ENCODE measurements around the gene SKAP1.

DNA sequence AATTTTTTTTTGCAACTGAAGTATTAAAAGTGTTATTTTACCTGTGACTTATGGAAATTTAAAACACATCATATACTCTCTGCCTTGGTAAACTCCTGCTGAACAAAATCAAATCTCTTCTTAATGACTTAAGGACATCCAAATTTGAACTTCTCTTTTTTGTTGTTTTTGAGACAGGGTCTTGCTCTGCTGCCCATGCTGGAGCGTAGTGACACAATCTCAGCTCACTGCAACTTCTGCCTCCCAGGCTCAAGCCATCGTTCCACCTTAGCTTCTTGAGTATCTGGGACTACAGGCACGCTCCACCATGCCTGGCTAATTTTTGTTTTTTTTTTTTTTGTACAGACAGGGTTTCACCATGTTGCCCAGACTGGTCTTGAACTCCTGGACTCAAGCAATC, 56.1 kb downstream of the SKAP1 start:
- TF ChIP-seq, protein P1, sequence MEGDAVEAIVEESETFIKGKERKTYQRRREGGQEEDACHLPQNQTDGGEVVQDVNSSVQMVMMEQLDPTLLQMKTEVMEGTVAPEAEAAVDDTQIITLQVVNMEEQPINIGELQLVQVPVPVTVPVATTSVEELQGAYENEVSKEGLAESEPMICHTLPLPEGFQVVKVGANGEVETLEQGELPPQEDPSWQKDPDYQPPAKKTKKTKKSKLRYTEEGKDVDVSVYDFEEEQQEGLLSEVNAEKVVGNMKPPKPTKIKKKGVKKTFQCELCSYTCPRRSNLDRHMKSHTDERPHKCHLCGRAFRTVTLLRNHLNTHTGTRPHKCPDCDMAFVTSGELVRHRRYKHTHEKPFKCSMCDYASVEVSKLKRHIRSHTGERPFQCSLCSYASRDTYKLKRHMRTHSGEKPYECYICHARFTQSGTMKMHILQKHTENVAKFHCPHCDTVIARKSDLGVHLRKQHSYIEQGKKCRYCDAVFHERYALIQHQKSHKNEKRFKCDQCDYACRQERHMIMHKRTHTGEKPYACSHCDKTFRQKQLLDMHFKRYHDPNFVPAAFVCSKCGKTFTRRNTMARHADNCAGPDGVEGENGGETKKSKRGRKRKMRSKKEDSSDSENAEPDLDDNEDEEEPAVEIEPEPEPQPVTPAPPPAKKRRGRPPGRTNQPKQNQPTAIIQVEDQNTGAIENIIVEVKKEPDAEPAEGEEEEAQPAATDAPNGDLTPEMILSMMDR (conservative IDR thresholded peaks at IDR 0.05; ENCODE audit: low read depth in 2 of 2): no peak
- TF ChIP-seq, protein P2, sequence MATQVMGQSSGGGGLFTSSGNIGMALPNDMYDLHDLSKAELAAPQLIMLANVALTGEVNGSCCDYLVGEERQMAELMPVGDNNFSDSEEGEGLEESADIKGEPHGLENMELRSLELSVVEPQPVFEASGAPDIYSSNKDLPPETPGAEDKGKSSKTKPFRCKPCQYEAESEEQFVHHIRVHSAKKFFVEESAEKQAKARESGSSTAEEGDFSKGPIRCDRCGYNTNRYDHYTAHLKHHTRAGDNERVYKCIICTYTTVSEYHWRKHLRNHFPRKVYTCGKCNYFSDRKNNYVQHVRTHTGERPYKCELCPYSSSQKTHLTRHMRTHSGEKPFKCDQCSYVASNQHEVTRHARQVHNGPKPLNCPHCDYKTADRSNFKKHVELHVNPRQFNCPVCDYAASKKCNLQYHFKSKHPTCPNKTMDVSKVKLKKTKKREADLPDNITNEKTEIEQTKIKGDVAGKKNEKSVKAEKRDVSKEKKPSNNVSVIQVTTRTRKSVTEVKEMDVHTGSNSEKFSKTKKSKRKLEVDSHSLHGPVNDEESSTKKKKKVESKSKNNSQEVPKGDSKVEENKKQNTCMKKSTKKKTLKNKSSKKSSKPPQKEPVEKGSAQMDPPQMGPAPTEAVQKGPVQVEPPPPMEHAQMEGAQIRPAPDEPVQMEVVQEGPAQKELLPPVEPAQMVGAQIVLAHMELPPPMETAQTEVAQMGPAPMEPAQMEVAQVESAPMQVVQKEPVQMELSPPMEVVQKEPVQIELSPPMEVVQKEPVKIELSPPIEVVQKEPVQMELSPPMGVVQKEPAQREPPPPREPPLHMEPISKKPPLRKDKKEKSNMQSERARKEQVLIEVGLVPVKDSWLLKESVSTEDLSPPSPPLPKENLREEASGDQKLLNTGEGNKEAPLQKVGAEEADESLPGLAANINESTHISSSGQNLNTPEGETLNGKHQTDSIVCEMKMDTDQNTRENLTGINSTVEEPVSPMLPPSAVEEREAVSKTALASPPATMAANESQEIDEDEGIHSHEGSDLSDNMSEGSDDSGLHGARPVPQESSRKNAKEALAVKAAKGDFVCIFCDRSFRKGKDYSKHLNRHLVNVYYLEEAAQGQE (IDR thresholded peaks at IDR 0.05; ENCODE audit: unreplicated experiment): no peak
- no peak for TF ChIP-seq EZH2 (IDR thresholded peaks at IDR 0.05; ENCODE audit: low read depth, unreplicated experiment)
- no peak for TF ChIP-seq POLR2AphosphoS5 (IDR thresholded peaks at IDR 0.05; ENCODE audit: low read depth)
- no peak for TF ChIP-seq EZH2phosphoT487 (IDR thresholded peaks at IDR 0.05; ENCODE audit: unreplicated experiment)
- TF ChIP-seq JUNB (IDR thresholded peaks at IDR 0.05; ENCODE audit: unreplicated experiment): no peak
- no peak for TF ChIP-seq CREB1 (CRISPR knock-in tag; IDR thresholded peaks at IDR 0.05; ENCODE audit: low read depth)

Data from GM23338 (cell line).